Activated naive CD4-positive, alpha-beta T cell (primary cell): ENCODE data around the gene CRIP1.

Source experiments
- DNase-seq, 4 experiments: peaks; one replicate each; lab custom pipeline; 2025; lab: John Stamatoyannopoulos, UW

CRIP1 gene

DNA sequence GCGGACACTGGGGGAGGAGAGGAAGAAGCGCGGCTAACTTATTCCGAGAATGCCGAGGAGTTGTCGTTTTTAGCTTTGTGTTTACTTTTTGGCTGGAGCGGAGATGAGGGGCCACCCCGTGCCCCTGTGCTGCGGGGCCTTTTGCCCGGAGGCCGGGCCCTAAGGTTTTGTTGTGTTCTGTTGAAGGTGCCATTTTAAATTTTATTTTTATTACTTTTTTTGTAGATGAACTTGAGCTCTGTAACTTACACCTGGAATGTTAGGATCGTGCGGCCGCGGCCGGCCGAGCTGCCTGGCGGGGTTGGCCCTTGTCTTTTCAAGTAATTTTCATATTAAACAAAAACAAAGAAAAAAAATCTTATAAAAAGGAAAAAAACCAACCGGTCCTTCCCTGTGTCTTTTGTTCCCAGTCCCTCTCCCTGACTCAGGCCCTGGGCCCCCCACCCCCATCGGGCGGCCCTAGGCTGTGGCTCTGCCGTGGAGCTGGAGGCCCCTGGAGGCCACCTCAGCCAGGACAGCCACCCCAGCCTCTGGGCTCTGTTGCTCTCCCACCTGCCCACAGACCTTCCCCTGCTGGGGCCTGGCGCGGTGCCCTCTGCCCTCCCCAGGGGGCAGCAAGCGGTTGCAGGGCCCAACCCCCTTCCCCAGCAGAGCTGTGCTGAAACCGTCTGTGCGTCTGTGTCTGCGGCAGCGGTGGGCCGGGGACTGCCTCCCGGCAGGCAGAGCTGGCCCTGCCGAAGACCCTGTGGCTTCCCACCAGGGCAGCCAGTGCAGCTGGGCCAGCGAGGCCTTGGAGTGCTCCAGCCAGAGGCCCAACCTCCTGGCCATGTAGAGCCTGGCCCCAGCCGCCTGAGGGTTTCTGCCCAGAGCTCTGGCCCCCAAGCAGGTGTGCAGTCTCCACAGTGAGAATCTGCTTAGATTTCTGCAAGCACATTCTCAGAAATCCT is 16.1 kb upstream of the CRIP1 start:
- no peak for DNase-seq

DNA sequence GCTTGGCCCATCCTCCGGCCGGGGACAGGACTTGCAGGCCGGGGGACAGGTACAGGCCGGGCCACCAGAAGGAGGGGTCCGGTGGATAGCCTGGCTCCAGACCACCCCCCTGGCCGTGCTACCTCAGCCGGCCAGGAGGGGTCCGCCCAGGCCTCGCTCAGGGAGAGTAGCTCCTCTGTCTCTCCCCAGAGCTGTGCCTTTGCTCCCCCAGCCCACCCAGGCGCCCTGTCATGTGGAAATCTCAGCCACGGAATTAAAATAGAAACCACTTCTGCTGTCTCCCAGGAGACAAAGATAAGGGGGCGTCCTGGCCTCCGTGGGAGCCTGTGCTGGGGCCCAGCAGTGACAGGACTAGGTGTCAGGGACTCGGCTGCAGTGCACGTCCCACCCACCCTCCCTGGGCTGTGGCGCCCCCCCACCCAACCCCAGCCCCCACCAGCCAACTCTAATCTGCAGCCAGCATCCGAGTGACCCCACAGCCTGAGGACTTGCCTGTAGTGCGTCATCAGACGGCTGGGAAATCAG is 15.3 kb upstream of the CRIP1 start:
- no peak for DNase-seq

DNA sequence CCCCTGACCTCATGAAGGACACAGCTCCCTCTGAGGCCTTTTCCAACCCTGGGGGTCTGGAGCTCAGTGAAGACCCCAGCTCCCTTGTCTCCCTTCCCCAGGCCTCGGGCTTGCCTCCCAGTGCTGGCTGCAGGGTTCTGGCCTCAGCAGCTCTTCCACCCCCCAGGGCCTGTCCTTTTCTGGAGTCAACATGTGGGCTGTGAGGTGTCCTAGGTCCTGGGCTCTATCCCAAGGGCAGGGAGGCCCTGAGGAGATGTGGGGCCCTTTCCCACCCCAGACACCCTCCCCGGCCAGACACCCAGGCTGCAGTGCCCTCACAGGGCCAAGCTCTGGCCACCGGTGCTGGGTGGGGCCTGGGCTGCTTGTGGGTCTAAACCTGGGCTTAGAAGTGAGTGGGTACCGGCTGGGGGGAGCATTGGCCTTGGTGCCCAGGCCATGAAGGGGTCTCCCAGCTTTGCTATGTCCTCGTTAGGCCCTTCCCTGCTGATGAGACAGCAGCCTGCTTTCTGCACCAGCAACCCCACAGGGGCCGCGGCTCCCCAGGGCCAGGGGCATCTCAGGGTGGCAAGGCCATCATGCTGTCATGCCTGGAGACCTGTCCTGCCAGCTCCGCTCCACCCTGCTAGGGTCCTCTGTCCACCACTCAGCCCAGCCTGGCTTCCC is 14.7 kb upstream of the CRIP1 start:
- no peak for DNase-seq

DNA sequence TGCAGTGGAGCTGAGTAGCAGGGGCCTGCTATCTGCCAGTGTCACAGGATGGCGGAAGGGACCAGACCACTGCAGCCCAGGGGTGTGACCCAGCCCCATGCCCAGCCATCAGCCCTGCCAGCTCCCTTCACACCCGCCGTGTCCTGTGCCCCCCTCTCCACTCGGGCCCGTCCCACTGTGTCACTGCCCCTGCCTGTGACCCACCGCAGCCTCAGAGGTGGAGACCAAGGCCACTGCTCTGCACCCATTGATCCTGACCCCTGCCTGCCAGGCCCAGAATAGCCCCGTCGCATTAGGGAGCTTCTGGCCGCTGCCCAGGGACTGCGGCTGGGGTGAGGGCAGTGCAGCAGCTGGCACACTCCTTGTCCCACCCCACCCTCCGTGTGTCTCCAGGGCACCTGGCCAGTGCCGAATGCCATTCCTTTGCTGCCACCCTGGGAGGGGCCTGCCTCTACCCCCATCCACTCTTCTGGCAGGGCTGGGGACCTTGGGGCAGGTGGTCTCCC is 14.1 kb upstream of the CRIP1 start:
- no peak for DNase-seq

DNA sequence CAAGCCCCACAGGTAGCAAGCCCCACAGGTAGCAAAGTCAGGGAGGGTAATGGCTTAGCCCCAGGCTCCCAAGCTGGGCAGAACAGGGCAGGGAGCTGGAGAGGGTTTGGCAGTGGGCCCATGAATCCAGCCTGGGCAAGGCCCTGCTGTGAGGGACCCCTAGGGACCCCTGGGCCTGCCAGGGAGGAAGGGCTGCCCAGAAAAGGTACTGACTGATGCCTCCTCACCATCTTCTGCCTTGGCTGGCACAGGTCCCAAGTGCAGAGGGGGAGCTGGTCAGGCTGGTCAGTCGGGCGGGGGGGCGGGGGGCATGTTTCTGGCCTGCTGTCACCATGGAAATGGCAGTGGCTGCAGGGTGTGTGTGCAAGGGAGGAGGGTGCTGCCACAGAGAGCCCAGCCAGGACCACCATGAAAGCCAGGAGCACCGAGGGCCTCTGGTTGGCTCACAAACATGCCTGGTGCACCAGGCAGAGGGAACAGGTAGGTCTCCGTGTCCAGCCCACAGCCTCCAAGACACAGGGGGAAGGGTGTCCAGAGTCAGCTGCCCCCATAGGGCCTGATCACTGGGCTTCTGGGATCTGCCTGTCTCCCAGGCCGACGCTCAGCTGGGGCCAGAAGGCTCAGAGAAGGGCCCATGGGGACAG is 13.5 kb upstream of the CRIP1 start:
- no peak for DNase-seq

DNA sequence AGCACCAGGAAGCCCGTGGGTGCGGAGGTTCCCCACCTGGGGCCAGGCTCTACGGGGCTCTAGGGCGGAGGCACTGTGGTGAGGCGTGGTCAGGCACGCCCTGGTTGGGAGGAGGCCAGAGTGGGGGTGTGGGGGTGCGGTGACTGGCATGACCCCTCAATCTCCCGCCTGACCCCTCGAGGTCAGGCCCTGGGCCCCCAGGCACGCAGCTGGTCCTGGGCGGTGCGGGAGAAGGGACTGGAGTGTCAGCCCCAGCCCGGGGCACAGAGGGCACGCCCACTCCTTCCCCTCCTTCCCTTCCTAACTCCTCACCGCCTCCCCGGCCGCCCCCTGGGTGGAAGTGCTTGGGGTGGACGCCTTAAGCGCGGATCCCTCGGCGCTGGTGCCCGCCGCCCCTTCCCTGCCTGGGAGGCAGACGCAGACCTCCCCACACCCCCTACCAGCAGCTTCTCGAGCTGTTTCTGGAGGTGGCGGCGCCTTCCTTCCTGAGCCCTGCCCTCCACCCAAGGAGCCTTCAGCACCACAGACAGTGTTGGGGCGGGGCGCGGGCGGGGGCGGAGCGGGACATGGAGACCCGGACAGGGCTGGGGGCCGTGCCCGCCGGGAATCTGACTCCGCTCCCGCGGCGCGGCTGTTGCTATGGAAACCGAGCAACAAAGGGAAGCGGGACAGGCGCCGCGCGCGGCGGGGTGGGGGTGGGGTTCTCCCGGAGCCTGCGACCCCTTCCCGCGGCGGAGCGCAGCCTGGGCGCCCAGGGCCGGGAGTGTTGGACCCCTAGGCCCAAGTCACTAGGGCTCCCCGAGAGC is 12.8 kb upstream of the CRIP1 start:
- peak in 2 of 4 experiments; percentile 59 to 71 for DNase-seq

DNA sequence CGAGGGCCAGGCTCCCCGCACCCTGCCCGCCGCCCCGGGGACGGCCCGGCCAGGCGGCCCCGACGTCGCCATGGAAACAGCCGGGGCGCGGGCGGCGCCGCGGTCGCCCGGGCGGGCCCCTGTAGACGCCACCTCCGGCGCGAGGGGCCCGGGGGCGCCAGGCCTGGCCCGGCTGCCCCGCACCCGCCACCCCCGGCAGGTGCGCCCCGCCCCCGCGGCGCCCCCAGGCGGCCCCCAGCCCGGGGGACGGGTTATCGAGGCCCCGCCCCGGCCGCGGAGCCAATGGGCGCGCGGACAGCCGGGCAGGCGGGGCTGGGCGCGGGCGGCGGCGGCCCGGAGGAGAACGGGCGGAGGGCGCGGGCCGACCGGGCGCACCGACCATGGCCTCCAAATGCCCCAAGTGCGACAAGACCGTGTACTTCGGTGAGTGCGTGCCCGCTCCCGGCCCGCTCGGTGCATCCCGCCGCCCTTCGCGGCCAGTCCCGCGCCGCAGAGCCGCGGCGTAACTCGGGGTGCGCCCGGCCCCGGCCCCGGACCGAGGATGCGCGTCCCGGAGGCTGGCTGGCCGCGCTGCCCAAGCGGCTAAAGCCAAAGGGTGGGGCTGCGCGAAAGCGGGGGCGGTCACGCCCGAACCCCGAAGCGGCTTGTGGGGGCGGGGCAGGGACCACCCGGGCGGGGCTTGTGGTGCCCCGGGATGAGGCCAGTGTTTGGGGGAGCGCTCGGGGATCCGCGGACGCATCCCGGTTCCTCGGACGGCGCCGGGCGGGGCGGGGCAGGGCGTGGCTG is 12.0 kb upstream of the CRIP1 start, which contains the start of gene CRIP2:
Gene CRIP2 (plus strand): TSS at position 339 of the 786 bp plus-strand sequence. CDS start 42 bp downstream, at position 381.
- DNase-seq: peak in 1 of 4 experiments; percentile 18

DNA sequence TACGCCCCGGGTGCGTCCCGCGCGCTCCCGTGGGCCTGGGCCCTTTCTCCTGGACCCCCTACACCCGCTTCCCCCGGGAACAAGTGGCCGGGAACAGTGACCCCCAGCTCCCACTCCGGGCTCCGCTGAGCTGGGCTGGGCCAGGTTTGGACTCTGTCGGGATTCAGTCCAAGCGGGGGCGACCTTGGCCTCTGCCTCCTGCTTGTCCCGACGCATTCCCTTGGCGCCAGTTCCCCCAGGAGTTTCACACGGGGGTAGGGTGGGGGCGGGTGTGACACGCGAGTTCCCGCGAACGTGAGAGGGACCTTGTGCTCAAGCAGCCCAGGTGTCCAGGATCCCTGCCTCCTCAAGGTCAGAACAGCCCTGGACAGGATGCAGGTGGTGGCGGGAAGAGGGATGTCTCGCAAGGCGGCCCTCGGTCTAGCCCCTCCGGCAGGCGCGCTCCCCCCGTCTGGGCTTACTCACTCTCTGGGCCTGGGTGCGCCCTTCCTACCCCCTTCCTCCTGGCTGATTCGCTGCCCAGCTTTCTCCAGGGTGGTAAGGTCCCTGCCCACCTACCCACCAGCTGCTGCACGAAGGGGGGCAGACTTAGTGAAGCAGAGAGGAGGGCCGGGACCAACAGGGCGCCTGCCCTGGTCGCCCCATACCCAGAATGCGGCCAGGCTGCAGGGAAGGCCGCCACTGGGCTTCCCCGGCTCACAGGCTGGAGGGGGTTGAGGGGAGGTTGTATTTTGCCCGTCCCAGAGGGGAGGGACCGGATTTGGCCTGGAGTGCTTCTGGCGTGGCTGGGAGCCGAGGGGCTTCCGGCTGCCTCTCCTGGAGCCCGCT is 11.2 kb upstream of the CRIP1 start:
- no peak for DNase-seq

DNA sequence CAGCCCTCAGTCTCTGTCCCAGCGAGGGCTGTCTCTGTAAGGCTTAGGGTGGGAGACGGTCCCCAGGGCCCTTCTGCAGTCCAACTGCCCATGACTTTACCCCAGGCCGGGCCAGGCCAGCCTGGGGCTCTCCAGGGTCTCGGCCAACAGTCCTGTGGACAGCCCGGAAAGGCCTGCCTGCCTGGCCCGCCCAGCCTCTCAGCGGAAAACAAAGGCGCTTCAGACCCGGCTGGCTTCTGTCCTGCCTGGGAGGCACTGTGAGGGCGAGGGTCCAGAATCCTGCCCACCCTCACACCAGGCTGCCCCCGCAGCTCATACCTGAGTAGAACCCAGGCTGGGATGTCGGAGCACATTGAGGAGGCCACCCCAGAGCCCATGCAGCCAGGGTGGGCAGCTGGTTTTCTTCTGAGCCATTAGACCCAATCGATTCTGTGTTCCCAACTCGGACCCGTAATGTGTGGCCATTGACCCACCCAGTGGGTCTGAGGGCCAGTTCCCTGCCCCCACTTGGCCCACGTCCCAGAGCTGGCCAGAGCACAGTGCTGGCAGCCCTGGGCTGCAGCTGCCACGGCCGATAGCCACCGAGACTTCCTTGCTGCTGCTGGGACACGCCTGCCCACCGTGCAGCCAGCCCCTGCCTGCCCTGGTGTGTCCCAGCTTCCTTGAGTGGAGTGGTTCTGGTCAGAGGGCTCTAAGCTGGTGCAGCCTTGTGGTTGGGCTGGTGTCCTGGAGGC is 10.4 kb upstream of the CRIP1 start:
- DNase-seq: no peak

DNA sequence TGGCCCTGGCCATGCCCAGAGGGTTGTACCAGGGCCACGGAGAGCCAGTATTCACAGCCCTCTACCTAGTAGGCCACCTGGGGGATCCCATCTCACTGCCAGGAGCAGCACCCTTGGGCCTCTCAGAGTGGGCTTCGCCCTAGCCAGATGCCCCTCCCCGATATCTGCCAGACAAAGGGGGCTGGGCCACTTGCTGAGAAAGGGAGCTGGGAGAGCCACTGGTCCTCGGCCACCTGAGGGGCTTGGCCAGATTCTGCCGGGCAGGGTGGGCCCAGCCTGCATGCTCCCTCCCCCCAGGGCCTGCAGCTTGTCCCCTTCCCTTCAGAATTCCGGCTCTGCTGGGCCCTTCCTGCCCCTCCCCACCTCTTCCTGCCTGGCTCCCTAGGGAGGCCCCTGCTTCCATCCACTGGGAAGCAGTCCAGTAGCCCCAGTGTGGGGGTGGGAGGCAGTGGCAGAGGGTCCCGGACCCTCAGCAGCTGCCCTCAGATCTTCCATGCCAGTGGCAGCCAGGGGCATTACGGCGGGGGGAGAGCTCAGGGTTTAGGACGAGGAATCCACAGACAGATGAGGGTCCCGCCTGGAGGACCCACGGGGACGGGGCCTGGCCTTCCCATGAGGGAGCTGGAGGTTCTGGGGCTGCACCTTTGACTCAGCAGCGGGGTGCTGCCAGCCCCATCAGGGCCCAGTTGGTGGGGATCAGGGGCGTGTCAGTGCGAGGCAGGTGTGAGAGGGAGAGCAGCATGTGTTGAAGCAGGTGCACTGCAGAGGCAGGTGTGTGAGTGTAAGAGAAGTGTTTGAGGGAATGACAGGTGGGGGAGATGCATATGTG is 9.6 kb upstream of the CRIP1 start:
- DNase-seq: no peak

DNA sequence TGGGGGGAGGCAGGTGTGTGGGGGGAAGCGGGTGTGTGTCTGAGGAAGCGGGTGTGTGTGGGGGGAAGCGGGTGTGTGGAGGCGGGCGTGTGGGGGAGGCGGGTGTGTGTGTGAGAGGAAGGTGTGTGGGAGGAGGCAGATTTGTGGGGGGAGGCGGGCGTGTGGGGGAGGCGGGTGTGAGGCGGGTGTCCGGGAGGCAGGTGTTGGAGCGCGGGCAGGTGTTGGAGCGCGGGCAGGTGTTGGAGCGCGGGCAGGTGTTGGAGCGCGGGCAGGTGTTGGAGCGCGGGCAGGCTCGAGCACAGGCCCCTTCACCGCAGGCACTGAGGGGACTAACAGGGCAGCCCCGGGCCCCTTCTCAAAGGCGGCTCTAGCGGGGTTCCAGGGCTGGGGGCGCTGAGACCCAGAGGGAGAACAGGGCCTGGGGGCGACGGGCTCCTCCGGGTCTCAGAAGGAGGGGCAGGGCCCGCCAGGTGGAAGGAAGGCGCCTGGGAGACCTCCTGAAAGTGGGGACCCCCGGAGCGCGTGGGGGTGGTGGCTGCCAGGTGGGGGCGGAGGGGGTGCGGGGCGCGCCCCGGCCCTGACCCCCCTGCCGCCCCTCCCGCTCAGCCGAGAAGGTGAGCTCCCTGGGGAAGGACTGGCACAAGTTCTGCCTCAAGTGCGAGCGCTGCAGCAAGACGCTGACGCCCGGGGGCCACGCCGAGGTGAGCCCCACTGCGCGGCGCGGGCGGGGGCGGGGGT is 8.9 kb upstream of the CRIP1 start:
- DNase-seq: peak in 2 of 4 experiments; percentile 59 to 64

DNA sequence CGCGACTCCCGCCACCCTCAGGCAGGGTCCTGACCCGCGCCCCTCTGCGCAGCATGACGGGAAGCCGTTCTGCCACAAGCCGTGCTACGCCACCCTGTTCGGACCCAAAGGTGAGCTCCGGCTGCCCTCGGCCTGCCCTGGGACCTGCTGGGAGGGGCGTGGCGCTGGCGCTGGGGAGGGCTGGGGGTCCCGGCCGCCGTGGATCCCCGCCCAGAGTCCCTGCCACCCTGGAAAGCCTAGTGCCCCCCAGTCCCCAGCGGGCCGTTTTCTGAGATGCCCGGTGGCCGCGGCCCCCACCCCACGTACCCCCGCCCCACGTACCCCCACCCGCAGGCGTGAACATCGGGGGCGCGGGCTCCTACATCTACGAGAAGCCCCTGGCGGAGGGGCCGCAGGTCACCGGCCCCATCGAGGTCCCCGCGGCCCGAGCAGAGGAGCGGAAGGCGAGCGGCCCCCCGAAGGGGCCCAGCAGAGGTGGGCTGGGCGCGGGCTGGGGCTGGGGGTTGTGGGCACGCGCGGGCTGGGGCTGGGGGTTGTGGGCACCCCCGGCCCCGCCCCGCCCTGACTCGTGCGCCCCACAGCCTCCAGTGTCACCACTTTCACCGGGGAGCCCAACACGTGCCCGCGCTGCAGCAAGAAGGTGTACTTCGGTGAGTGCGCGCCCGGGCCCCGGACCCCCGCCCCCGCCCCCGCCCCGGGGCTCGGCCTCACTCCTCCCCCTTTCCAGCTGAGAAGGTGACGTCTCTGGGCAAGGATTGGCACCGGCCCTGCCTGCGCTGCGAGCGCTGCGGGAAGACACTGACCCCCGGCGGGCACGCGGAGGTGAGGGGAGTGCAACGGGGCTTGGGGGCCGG is 8.1 kb upstream of the CRIP1 start:
- DNase-seq: peak in 1 of 4 experiments; percentile 35

DNA sequence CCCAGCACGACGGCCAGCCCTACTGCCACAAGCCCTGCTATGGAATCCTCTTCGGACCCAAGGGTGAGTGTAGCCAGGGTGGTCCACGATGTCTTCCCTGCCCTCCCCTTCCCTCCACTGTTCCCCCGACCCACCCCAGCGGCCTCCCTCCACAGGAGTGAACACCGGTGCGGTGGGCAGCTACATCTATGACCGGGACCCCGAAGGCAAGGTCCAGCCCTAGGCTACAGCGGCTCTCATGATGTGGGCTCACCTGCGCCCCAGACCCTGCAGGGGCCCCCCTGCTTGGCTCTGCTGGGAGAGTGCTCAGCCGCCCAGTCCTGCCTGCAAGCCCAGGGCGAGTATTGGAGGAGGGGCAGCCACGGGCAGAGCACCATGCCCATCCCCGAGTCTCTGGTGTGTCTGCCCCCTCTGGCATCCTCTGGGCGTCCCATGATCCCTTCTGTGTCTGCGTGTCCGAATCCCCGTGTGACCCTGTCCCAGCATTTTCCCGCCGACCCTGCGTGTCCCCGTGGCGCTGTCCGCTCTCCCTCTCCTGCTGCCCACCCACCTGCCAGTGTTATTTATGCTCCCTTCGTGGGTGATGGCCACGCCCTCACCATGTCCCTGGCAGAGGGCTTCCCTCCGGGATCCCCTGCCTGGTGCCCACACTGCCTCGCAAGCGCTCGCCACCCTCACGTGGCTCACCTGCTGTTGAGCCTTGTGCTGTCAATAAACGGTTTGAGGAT is 7.1 kb upstream of the CRIP1 start:
- no peak for DNase-seq

DNA sequence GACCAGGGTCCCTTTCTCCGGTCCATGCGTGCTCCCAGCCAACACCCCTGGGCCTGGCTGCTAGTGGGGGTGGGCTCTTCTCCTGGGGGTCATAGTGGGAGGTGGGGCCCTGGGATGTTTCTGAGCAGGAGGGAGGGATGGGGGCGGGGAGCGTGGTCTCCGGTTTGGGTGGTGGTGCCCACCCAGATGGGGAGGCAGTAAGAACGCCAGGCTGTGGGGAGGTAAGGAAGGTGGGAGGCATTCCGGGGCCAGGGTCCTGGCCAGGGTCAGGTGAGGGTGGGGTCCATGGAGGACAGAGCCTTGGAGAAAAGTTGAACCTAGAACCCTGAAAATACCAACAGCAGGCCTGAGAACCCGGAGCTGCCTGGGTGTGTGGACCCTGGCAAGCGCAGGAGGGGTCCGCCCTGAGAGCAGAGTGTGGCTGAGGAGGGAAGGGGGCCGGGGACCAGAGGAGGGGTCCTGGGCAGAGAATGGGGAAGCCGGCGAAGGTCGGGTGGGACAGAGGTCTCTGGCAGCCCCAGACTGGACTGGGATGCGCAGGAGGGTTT is 6.4 kb upstream of the CRIP1 start:
- no peak for DNase-seq
